BE2C (cell line): Measurements from ENCODE around the gene C22orf39.

Source experiments
- DNase-seq: peaks from one replicate; pipeline ENCODE4 v3.0.0-alpha.2; 2020
- H3K27me3 ChIP-seq: fragments of 250-450 bp; sonication (Bioruptor Pico); 2 replicates; pipeline ENCODE4 v1.5.1; 2020; ENCODE audit warnings: mild to moderate bottlenecking
- H3K36me3 ChIP-seq: fragments of 250-450 bp; sonication (Bioruptor Pico); 2 replicates; pipeline ENCODE4 v1.5.1; 2020; ENCODE audit warnings: mild to moderate bottlenecking
- H3K4me1 ChIP-seq: fragments of 250-450 bp; sonication (Bioruptor Pico); 2 replicates; pipeline ENCODE4 v1.5.1; 2020
- H3K4me3 ChIP-seq: 2 replicates; pipeline ENCODE4 v1.5.1; 2011; ENCODE audit warnings: low read depth, low read length
- H3K9me3 ChIP-seq: fragments of 250-450 bp; sonication (Bioruptor Pico); 2 replicates; pipeline ENCODE4 v1.5.1; 2020
- CTCF ChIP-seq: IDR thresholded peaks from 2 replicates; pipeline ENCODE4 v1.5.1; 2012; ENCODE audit warnings: mild to moderate bottlenecking, low read depth, low read length

Gene C22orf39

GRCh38 chr22:19419086-19419463 is 28.4 kb downstream of the C22orf39 start:
- Histone ChIP-seq H3K27me3 (no peaks in the 10 kb centered on the region), H3K4me1 (no peaks in the 10 kb centered on the region), H3K9me3 (no peaks in the 10 kb centered on the region), H3K4me3 (no peak overlapping the region), H3K36me3 (peaks cover 5% of the 10 kb centered on the region)
- DNase-seq, result no peak
- TF ChIP-seq CTCF, result no peak

- no peaks in the 10 kb centered on the region for H3K9me3 ChIP-seq
- TF ChIP-seq CTCF, result no peak
- no peak for DNase-seq
- peaks cover 31% of the 10 kb centered on the region for H3K36me3 ChIP-seq
- no peak overlapping the region for H3K4me3 ChIP-seq
- H3K27me3 ChIP-seq, result no peaks in the 10 kb centered on the region
- H3K4me1 ChIP-seq, result peaks cover 10% of the 10 kb centered on the region
Observed at GRCh38 chr22:19412923-19413322, 34.6 kb downstream of the C22orf39 start.

GRCh38 chr22:19412478-19412877 is 35.0 kb downstream of the C22orf39 start:
- peaks cover 35% of the 10 kb centered on the region for H3K36me3 ChIP-seq
- H3K4me3 ChIP-seq, result no peak overlapping the region
- peaks cover 14% of the 10 kb centered on the region for H3K4me1 ChIP-seq
- no peaks in the 10 kb centered on the region for H3K9me3 ChIP-seq
- no peak for DNase-seq
- no peaks in the 10 kb centered on the region for H3K27me3 ChIP-seq
- TF ChIP-seq CTCF, result no peak

GRCh38 chr22:19411690-19412045 is 35.8 kb downstream of the C22orf39 start:
- Histone ChIP-seq H3K36me3 (peaks cover 38% of the 10 kb centered on the region), H3K9me3 (no peaks in the 10 kb centered on the region), H3K4me3 (no peak overlapping the region), H3K27me3 (no peaks in the 10 kb centered on the region), H3K4me1 (peaks cover 20% of the 10 kb centered on the region)
- TF ChIP-seq CTCF, result no peak
- no peak for DNase-seq

- no peak for DNase-seq
- peaks cover 20% of the 10 kb centered on the region for H3K4me1 ChIP-seq
- no peaks in the 10 kb centered on the region for H3K9me3 ChIP-seq
- H3K36me3 ChIP-seq, result peaks cover 44% of the 10 kb centered on the region
- no peaks in the 10 kb centered on the region for H3K27me3 ChIP-seq
- no peak overlapping the region for H3K4me3 ChIP-seq
- no peak for TF ChIP-seq CTCF
Observed at GRCh38 chr22:19410941-19411689, 36.4 kb downstream of the C22orf39 start.

GRCh38 chr22:19407649-19408606 is 39.6 kb downstream of the C22orf39 start:
- DNase-seq, result peak; percentile 90
- H3K9me3 ChIP-seq, result no peaks in the 10 kb centered on the region
- peaks cover 20% of the 10 kb centered on the region for H3K4me1 ChIP-seq
- H3K4me3 ChIP-seq, result no peak overlapping the region
- H3K27me3 ChIP-seq, result no peaks in the 10 kb centered on the region
- H3K36me3 ChIP-seq, result peaks cover 64% of the 10 kb centered on the region
- TF ChIP-seq CTCF, result no peak
